Suppressor macrophage treated with lipopolysaccharide for 1 hour (primary cell): ENCODE measurements around the gene EME1.

Experiments used
- DNase-seq, 3 donors: peaks; one replicate each; pipeline ENCODE4 v3.0.0-alpha.2; 2020 to 2022

The EME1 gene

GRCh38 chr17:50372758-50373556, at the start of gene EME1, which contains the start of gene MRPL27:
EME1 (plus strand) TSS chr17:50373229; CDS start chr17:50375209, 1,980 bp downstream.
MRPL27 (minus strand) TSS chr17:50373184; CDS start chr17:50373170, 14 bp downstream.
- peak; percentile 89 to 91 (median 89) for DNase-seq

- no peak for DNase-seq
Measured at GRCh38 chr17:50325906-50326305, 47.1 kb upstream of the EME1 start.

- DNase-seq = no peak
Measured at GRCh38 chr17:50326831-50327364, 46.1 kb upstream of the EME1 start.

- DNase-seq = no peak
Measured at GRCh38 chr17:50328363-50329325, 44.4 kb upstream of the EME1 start.

GRCh38 chr17:50329716-50330115, 43.3 kb upstream of the EME1 start:
- no peak for DNase-seq

- DNase-seq = no peak
Measured at GRCh38 chr17:50330151-50330775, 42.8 kb upstream of the EME1 start.

- DNase-seq = peak; percentile 57 to 75 (median 58)
Measured at GRCh38 chr17:50331085-50331791, 41.8 kb upstream of the EME1 start.

GRCh38 chr17:50332196-50332595, 40.8 kb upstream of the EME1 start:
- peak in 1 of 3 donors; percentile 24 for DNase-seq

GRCh38 chr17:50333291-50334057, 39.6 kb upstream of the EME1 start:
- peak in 1 of 3 donors; percentile 16 for DNase-seq

- no peak for DNase-seq
Measured at GRCh38 chr17:50337956-50338355, 35.1 kb upstream of the EME1 start.

GRCh38 chr17:50338645-50339044, 34.4 kb upstream of the EME1 start:
- DNase-seq = no peak

GRCh38 chr17:50339381-50339780, 33.6 kb upstream of the EME1 start:
- DNase-seq = no peak

GRCh38 chr17:50344731-50345365, 28.2 kb upstream of the EME1 start:
- DNase-seq = peak; percentile 57 to 59 (median 59)

GRCh38 chr17:50345432-50346312, 27.4 kb upstream of the EME1 start, which contains the start of gene XYLT2:
XYLT2 (plus strand) TSS chr17:50346126; CDS start chr17:50346141, 15 bp downstream.
- peak; percentile 86 to 98 (median 94) for DNase-seq

GRCh38 chr17:50346313-50347116, 26.5 kb upstream of the EME1 start:
- DNase-seq = peak in 2 of 3 donors; percentile 35 to 59

- DNase-seq = peak in 1 of 3 donors; percentile 23
Measured at GRCh38 chr17:50347117-50347893, 25.7 kb upstream of the EME1 start.

- no peak for DNase-seq
Measured at GRCh38 chr17:50347894-50348291, 25.1 kb upstream of the EME1 start.
